Tibial nerve (tissue), 3 donors: ENCODE results near the gene GRHPR.

Experiments
- POLR2A ChIP-seq, 2 donors: fragments of 450-650 bp; IDR thresholded peaks; one replicate each; pipeline ENCODE4 v1.6.1; 2017; ENCODE audit warnings: antibody characterized with exemption in 2 of 2, mild to moderate bottlenecking in 2 of 2, moderate library complexity in 2 of 2
- TF ChIP-seq, protein P1 (sequence below), 5 experiments: fragments of 200-600 bp in 3 of 5; fragments of 450-650 bp in 2 of 5; sonication (generic) in 3 of 5; IDR thresholded peaks; one replicate each; pipeline ENCODE4 v1.5.1; 2016 to 2019; ENCODE audit warnings: antibody characterized with exemption in 5 of 5, mild to moderate bottlenecking in 3 of 5, moderate library complexity in 2 of 5

DNA sequence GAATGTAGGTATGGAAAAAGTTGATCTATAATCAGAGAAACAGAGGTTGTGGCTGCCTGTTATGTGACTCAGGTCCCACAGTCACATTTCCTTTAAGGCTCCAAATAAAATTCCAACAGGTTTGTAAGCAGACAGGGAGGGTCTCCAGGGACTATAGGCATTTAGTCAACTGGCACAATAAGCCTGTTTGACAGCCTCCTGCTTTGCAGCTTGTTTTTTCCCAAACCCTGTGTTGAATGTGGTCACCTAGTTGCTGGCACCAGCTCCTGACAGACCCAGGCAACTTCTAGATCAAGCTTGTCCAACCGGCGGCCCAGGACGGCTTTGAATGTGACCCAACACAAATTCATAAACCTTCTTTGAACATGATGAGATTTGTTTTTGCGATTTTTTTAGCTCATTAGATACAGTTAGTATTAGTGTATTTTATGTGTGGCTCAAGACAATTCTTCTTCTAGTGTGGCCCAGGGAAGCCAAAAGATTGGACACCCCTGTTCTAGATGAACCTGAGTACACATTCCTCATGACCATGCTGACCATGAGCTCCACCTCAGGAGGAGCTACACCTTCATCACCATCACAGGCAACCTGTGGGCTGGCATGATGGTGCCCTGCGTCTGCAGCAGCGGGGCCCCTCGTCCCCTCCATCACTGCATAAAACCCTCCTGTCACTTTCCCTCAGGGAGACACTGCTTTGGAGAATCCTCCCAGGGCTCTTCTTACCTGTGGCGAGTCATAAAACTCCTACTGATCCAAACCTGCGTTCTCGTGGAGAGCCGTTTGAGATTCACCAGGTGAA lies 15.7 kb upstream of the GRHPR start:
- TF ChIP-seq, protein P1, sequence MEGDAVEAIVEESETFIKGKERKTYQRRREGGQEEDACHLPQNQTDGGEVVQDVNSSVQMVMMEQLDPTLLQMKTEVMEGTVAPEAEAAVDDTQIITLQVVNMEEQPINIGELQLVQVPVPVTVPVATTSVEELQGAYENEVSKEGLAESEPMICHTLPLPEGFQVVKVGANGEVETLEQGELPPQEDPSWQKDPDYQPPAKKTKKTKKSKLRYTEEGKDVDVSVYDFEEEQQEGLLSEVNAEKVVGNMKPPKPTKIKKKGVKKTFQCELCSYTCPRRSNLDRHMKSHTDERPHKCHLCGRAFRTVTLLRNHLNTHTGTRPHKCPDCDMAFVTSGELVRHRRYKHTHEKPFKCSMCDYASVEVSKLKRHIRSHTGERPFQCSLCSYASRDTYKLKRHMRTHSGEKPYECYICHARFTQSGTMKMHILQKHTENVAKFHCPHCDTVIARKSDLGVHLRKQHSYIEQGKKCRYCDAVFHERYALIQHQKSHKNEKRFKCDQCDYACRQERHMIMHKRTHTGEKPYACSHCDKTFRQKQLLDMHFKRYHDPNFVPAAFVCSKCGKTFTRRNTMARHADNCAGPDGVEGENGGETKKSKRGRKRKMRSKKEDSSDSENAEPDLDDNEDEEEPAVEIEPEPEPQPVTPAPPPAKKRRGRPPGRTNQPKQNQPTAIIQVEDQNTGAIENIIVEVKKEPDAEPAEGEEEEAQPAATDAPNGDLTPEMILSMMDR (IDR thresholded peaks at IDR 0.05), result no peak
- no peak for TF ChIP-seq POLR2A (IDR thresholded peaks at IDR 0.05)
